ENCODE results near the gene CFLAR.

Gene CFLAR

DNA sequence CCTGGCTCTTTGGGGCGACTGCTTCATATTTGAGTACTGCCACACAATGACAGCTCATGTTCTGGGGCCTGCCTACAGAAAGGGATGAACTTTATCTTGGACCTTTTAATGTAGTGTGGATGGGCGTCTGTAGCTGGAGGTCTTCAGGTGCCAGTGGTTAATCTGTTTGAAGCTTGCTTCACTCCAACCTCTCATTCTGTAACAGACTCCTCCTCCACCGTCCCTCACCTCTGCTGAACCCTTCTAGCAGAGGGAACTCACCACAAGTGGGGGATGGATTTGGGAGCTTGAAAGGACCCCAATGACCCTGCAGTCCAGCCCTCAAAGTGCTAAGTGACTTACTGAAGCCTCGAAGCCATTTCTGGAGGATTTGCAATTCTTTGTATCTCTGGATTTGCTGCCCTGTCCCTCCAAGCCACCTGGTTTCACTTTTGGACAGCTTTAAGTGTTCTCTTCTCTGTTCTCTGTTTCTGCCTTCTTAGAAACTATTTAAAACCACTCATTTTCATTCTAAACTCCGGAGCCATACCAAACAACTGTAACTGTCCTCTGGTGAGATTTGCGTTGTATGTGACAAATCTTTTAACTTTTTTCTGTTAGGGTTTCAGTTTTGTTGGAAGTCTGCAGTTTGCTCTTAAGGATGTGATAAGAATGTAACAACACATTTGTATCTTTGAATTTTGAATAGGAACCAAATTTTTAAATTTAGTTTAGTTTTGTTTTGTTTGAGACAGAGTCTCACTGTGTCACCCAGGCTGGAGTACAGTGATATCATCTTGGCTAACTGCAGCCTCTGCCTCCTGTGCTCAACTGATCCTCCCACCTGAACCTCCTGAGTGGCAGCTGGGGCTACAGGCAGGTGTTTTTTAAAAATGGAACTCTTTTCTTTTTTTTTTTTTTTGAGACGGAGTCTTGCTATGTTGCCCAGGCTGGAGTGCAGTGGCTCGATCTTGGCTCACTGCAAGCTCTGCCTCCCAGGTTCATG lies 107.4 kb downstream of the CFLAR start:
- no peaks in the 10 kb centered on the region for H3K27me3 ChIP-seq (ENCODE audit: low read depth, low read length)
- no peaks in the 10 kb centered on the region for H3K79me2 ChIP-seq (ENCODE audit: low read length)
- H3K9ac ChIP-seq (ENCODE audit: low read length), result 0 out of 2 replicates have a peak overlapping the region, but pooled peaks have one; percentile 21
- H3K9me3 ChIP-seq (ENCODE audit: insufficient read depth, low read length), result no peaks in the 10 kb centered on the region
- 0 out of 2 replicates have a peak overlapping the region, but pooled peaks have one; percentile 19 for H3K27ac ChIP-seq (ENCODE audit: low read length)
- H2AFZ ChIP-seq (ENCODE audit: low read depth, low read length), result peak overlapping the region; percentile 70; the same call in 1 of the 2 replicates
- no peaks in the 10 kb centered on the region for H4K20me1 ChIP-seq (ENCODE audit: insufficient read depth, low read length)
- peak overlapping the region; percentile 69 for H3K4me2 ChIP-seq (ENCODE audit: low read length)
- TF ChIP-seq, protein P1, sequence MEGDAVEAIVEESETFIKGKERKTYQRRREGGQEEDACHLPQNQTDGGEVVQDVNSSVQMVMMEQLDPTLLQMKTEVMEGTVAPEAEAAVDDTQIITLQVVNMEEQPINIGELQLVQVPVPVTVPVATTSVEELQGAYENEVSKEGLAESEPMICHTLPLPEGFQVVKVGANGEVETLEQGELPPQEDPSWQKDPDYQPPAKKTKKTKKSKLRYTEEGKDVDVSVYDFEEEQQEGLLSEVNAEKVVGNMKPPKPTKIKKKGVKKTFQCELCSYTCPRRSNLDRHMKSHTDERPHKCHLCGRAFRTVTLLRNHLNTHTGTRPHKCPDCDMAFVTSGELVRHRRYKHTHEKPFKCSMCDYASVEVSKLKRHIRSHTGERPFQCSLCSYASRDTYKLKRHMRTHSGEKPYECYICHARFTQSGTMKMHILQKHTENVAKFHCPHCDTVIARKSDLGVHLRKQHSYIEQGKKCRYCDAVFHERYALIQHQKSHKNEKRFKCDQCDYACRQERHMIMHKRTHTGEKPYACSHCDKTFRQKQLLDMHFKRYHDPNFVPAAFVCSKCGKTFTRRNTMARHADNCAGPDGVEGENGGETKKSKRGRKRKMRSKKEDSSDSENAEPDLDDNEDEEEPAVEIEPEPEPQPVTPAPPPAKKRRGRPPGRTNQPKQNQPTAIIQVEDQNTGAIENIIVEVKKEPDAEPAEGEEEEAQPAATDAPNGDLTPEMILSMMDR (IDR thresholded peaks at IDR 0.05; ENCODE audit: low read depth, low read length), result no peak
- TF ChIP-seq EZH2phosphoT487 (IDR thresholded peaks at IDR 0.05; ENCODE audit: low read depth), result no peak
- peak overlapping the region; percentile 32 for H3K4me3 ChIP-seq (ENCODE audit: low read length)
- no peaks in the 10 kb centered on the region for H3K36me3 ChIP-seq (replicated peaks; ENCODE audit: low read depth, low read length)
- peaks cover 27% of the 10 kb centered on the region for H3K4me1 ChIP-seq (ENCODE audit: low read length)
